Activated T-cell treated with anti-CD3 and anti-CD28 coated beads, Interleukin-2, amount 50 U/mL, for 48 hours (primary cell): ENCODE results near the gene EIF1B.

ENCODE experiments used
- DNase-seq, 2 experiments: peaks; one replicate each; pipeline ENCODE4 v3.0.0-alpha.2; 2020

EIF1B gene

GRCh38 chr3:40309925-40310695, 603 bp downstream of the EIF1B start:
- peak in 1 of 2 experiments; percentile 70 for DNase-seq

GRCh38 chr3:40310705-40311104, 1.2 kb downstream of the EIF1B start:
- DNase-seq = no peak

GRCh38 chr3:40312661-40313226, 3.2 kb downstream of the EIF1B start:
- no peak for DNase-seq

- no peak for DNase-seq
Observed at GRCh38 chr3:40313975-40314860, 4.7 kb downstream of the EIF1B start.

- no peak for DNase-seq
Observed at GRCh38 chr3:40317061-40317855, 7.8 kb downstream of the EIF1B start.

GRCh38 chr3:40321818-40322217, 12.3 kb downstream of the EIF1B start:
- no peak for DNase-seq

- DNase-seq = no peak
Observed at GRCh38 chr3:40323946-40324345, 14.4 kb downstream of the EIF1B start.

GRCh38 chr3:40324621-40325020, 15.1 kb downstream of the EIF1B start:
- DNase-seq = no peak

- DNase-seq = no peak
Observed at GRCh38 chr3:40325465-40325864, 16.0 kb downstream of the EIF1B start.

- no peak for DNase-seq
Observed at GRCh38 chr3:40328374-40328773, 18.9 kb downstream of the EIF1B start.

- no peak for DNase-seq
Observed at GRCh38 chr3:40329071-40329470, 19.6 kb downstream of the EIF1B start.

GRCh38 chr3:40332684-40333083, 23.2 kb downstream of the EIF1B start:
- DNase-seq = no peak

GRCh38 chr3:40333416-40333815, 23.9 kb downstream of the EIF1B start:
- DNase-seq = no peak

- no peak for DNase-seq
Observed at GRCh38 chr3:40333852-40334251, 24.3 kb downstream of the EIF1B start.

GRCh38 chr3:40336101-40336500, 26.6 kb downstream of the EIF1B start:
- DNase-seq = no peak

- no peak for DNase-seq
Observed at GRCh38 chr3:40336511-40337135, 27.1 kb downstream of the EIF1B start.

GRCh38 chr3:40337136-40338108, 27.9 kb downstream of the EIF1B start:
- DNase-seq = peak; percentile 59 to 64

GRCh38 chr3:40339871-40340270, 30.4 kb downstream of the EIF1B start:
- DNase-seq = no peak

- no peak for DNase-seq
Observed at GRCh38 chr3:40340541-40341170, 31.1 kb downstream of the EIF1B start.

- DNase-seq = no peak
Observed at GRCh38 chr3:40341671-40342070, 32.2 kb downstream of the EIF1B start.

GRCh38 chr3:40350529-40350928, 41.0 kb downstream of the EIF1B start:
- DNase-seq = no peak
